H9 (cell line): ENCODE measurements around the gene TAF4B. TPM values are rescaled to one million over a fixed set of nuclear protein-coding genes. Genes with fewer than 3 reads are reported as not detected.
"Not testable (repeated sequence)": the region's sequence is repeated elsewhere in the genome, so short reads cannot be mapped to it uniquely, and the experiment has no call there.

Source experiments
- DNase-seq: peaks from one replicate; pipeline ENCODE4 v3.0.0-alpha.2; 2017
- H2AFZ ChIP-seq: one replicate; pipeline ENCODE4 v1.6.1; 2013; ENCODE audit warnings: mild to moderate bottlenecking, low read length, control low read depth, moderate library complexity
- H2AK5ac ChIP-seq: 2 replicates; pipeline ENCODE4 v1.6.1; 2013; ENCODE audit warnings: low read length, control low read depth, mixed read lengths; ENCODE audit not compliant: insufficient read length
- H2BK120ac ChIP-seq: one replicate; pipeline ENCODE4 v1.6.1; 2013; ENCODE audit warnings: low read depth, mild to moderate bottlenecking, low read length, control low read depth, inconsistent platforms; ENCODE audit not compliant: poor library complexity, severe bottlenecking
- H2BK12ac ChIP-seq: 2 replicates; pipeline ENCODE4 v1.6.1; 2013; ENCODE audit warnings: low read length, control low read depth, mixed read lengths, low read depth; ENCODE audit not compliant: insufficient read length
- H2BK15ac ChIP-seq: 2 replicates; pipeline ENCODE4 v1.6.1; 2013; ENCODE audit warnings: low read depth, low read length, control low read depth
- H2BK20ac ChIP-seq: one replicate; pipeline ENCODE4 v1.6.1; 2013; ENCODE audit warnings: low read depth, mild to moderate bottlenecking, low read length, control low read depth, inconsistent platforms; ENCODE audit not compliant: poor library complexity, severe bottlenecking
- H2BK5ac ChIP-seq: 2 replicates; pipeline ENCODE4 v1.6.1; 2013; ENCODE audit warnings: low read length, control low read depth, mixed read lengths; ENCODE audit not compliant: insufficient read length
- H3K14ac ChIP-seq: 2 replicates; pipeline ENCODE4 v1.6.1; 2013; ENCODE audit warnings: low read length, control low read depth; ENCODE audit not compliant: insufficient read depth
- H3K18ac ChIP-seq: 2 replicates; pipeline ENCODE4 v1.6.1; 2013; ENCODE audit warnings: low read depth, mild to moderate bottlenecking, mixed read lengths, low read length, control low read depth; ENCODE audit not compliant: insufficient read length
- H3K23ac ChIP-seq: 2 replicates; pipeline ENCODE4 v1.6.1; 2013; ENCODE audit warnings: low read length, control low read depth, mixed read lengths, low read depth; ENCODE audit not compliant: insufficient read length
- H3K23me2 ChIP-seq: 2 replicates; pipeline ENCODE4 v1.6.1; 2013; ENCODE audit warnings: low read depth, mild to moderate bottlenecking, mixed read lengths, low read length, control low read depth; ENCODE audit not compliant: insufficient read length, poor library complexity, severe bottlenecking
- H3K27ac ChIP-seq: 2 replicates; pipeline ENCODE4 v1.5.1; 2013; ENCODE audit warnings: low read length, control low read depth, mixed read lengths, low read depth; ENCODE audit not compliant: insufficient read length
- H3K27me3 ChIP-seq: 2 replicates; pipeline ENCODE4 v1.6.1; 2013; ENCODE audit warnings: low read length, control low read depth, inconsistent platforms; ENCODE audit not compliant: insufficient read depth
- H3K4ac ChIP-seq: 2 replicates; pipeline ENCODE4 v1.6.1; 2013; ENCODE audit warnings: low read depth, mild to moderate bottlenecking, control low read depth, inconsistent platforms, low read length, moderate library complexity
- H3K4me1 ChIP-seq: 2 replicates; pipeline ENCODE4 v1.6.1; 2013; ENCODE audit warnings: low read length, control low read depth, inconsistent platforms; ENCODE audit not compliant: insufficient read depth
- H3K4me2 ChIP-seq: 2 replicates; pipeline ENCODE4 v1.6.1; 2013; ENCODE audit warnings: low read length, control low read depth, mixed read lengths; ENCODE audit not compliant: insufficient read length, insufficient read depth
- H3K56ac ChIP-seq: 2 replicates; pipeline ENCODE4 v1.6.1; 2013; ENCODE audit warnings: low read depth, mild to moderate bottlenecking, mixed read lengths, low read length, control low read depth; ENCODE audit not compliant: insufficient read length
- H3K79me1 ChIP-seq: 2 replicates; pipeline ENCODE4 v1.6.1; 2013; ENCODE audit warnings: low read depth, mild to moderate bottlenecking, moderate library complexity, low read length, control low read depth, inconsistent platforms; ENCODE audit not compliant: insufficient read depth, poor library complexity, severe bottlenecking
- H3K79me2 ChIP-seq: 2 replicates; pipeline ENCODE4 v1.6.1; 2013; ENCODE audit warnings: low read length, control low read depth, inconsistent platforms; ENCODE audit not compliant: insufficient read depth
- H3K9ac ChIP-seq: 2 replicates; pipeline ENCODE4 v1.6.1; 2013; ENCODE audit warnings: low read length, control low read depth, mixed read lengths; ENCODE audit not compliant: insufficient read length; ENCODE audit errors: extremely low read depth
- H3K9me3 ChIP-seq: one replicate; pipeline ENCODE4 v1.6.1; 2013; ENCODE audit warnings: low read depth, low read length, inconsistent platforms; ENCODE audit not compliant: control insufficient read depth
- H3T11ph ChIP-seq: one replicate; pipeline ENCODE4 v1.6.1; 2013; ENCODE audit warnings: mild to moderate bottlenecking, low read length, control low read depth, inconsistent platforms
- H4K20me1 ChIP-seq: one replicate; pipeline ENCODE4 v1.6.1; 2013; ENCODE audit not compliant: control insufficient read depth, insufficient read length, insufficient read depth
- H4K5ac ChIP-seq: 2 replicates; pipeline ENCODE4 v1.6.1; 2013; ENCODE audit warnings: low read depth, mild to moderate bottlenecking, mixed read lengths, low read length, control low read depth; ENCODE audit not compliant: insufficient read length
- H4K8ac ChIP-seq: replicated peaks from 2 replicates; pipeline ENCODE4 v1.6.1; 2013; ENCODE audit warnings: low read length, control low read depth, mixed read lengths, low read depth; ENCODE audit not compliant: insufficient read length
- H4K91ac ChIP-seq: 2 replicates; pipeline ENCODE4 v1.6.1; 2013; ENCODE audit warnings: low read depth, mild to moderate bottlenecking, moderate library complexity, mixed read lengths, low read length, control low read depth; ENCODE audit not compliant: insufficient read length
- H3K27ac Mint-ChIP-seq, 3 experiments: 2 replicates in 2 of 3; 3 replicates in 1 of 3; pipeline ENCODE4 v1.8.0; 2020 to 2021; ENCODE audit warnings: mixed read lengths in 3 of 3, mild to moderate bottlenecking in 1 of 3, moderate library complexity in 1 of 3
- H3K27me3 Mint-ChIP-seq: 2 replicates; pipeline ENCODE4 v1.8.0; 2021; ENCODE audit warnings: low read depth, mild to moderate bottlenecking, moderate library complexity, mixed read lengths
- H3K36me3 Mint-ChIP-seq, 3 experiments: 2 replicates in 2 of 3; 3 replicates in 1 of 3; pipeline ENCODE4 v1.8.0; 2020 to 2021; ENCODE audit warnings: low read depth in 3 of 3, mixed read lengths in 3 of 3; ENCODE audit not compliant: insufficient read depth in 1 of 3
- H3K4me1 Mint-ChIP-seq, 2 experiments: 2 replicates each; pipeline ENCODE4 v1.8.0; 2020; ENCODE audit warnings: mixed read lengths in 2 of 2
- H3K4me3 Mint-ChIP-seq, 2 experiments: 2 replicates in 1 of 2; 3 replicates in 1 of 2; pipeline ENCODE4 v1.8.0; 2020 to 2021; ENCODE audit warnings: mild to moderate bottlenecking in 2 of 2, mixed read lengths in 2 of 2, moderate library complexity in 1 of 2
- H3K9me3 Mint-ChIP-seq, 2 experiments: 2 replicates in 1 of 2; 3 replicates in 1 of 2; pipeline ENCODE4 v1.8.0; 2020; ENCODE audit warnings: mild to moderate bottlenecking in 2 of 2, mixed read lengths in 2 of 2, moderate library complexity in 1 of 2
- WGBS: extraction: QIAGEN DNeasy Blood & Tissue Kit; methylation state at CpG from one replicate; pipeline ENCODE4 v1.1.7; 2013; ENCODE audit warnings: missing lambda C conversion rate, low lambda C conversion rate, mixed read lengths; ENCODE audit not compliant: insufficient read length; ENCODE audit errors: extremely low coverage; 5-methylcytosine and 5-hydroxymethylcytosine counted together
- total RNA-seq: library from RNA; stranded (reverse); gene quantifications from 2 replicates; pipeline ENCODE4 v1.2.1, GENCODE V29; 2021
- TF ChIP-seq, protein P1 (sequence below): fragments of 200-600 bp; sonication (generic); conservative IDR thresholded peaks from 3 replicates; pipeline ENCODE4 v1.8.0; 2021; ENCODE audit warnings: antibody characterized with exemption, mild to moderate bottlenecking

The TAF4B gene
- total RNA-seq, 1 experiment from 2014 or later, result 19.8 TPM

DNA sequence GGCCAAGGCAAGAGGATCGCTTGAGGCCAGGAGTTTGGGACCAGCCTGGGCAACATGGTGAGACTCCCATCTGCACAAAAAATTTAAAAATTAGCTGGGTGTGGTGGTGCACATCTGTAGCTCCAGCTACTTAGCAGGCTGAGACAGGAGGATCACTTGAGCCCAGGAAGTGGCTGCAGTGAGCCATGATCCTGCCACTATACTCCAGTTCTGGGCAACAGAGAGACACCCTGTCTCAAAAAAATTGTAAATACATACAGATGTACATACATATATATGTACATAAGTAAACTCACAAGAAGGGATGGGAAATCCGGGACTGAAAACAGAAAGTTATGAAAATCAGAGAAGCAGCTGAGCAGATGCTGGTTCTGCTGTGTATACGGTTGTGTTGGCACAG lies 29.6 kb upstream of the TAF4B start:
- H4K91ac ChIP-seq, result no peak overlapping the region
- no peak overlapping the region for H3K14ac ChIP-seq
- H2AFZ ChIP-seq, result no peak overlapping the region
- H3K27me3 ChIP-seq, result no peaks in the 10 kb centered on the region
- no peak overlapping the region for H3K4me3 Mint-ChIP-seq
- no peak overlapping the region for H2BK15ac ChIP-seq
- H3K4me2 ChIP-seq, result no peak overlapping the region
- no peak overlapping the region for H3K23ac ChIP-seq
- no peaks in the 10 kb centered on the region for H3K4me1 ChIP-seq
- H3K56ac ChIP-seq, result no peak overlapping the region
- no CpG with 5 or more reads among the region's 3 CpGs for WGBS
- H3K79me1 ChIP-seq, result no peaks in the 10 kb centered on the region
- no peak overlapping the region for H2BK5ac ChIP-seq
- peaks cover 2 to 7% of the 10 kb centered on the region in 2 experiments; a peak in 3 of 5 replicates for H3K9me3 Mint-ChIP-seq
- no peak overlapping the region for H3K27ac ChIP-seq
- no peak overlapping the region for H3K27ac Mint-ChIP-seq
- TF ChIP-seq, protein P1, sequence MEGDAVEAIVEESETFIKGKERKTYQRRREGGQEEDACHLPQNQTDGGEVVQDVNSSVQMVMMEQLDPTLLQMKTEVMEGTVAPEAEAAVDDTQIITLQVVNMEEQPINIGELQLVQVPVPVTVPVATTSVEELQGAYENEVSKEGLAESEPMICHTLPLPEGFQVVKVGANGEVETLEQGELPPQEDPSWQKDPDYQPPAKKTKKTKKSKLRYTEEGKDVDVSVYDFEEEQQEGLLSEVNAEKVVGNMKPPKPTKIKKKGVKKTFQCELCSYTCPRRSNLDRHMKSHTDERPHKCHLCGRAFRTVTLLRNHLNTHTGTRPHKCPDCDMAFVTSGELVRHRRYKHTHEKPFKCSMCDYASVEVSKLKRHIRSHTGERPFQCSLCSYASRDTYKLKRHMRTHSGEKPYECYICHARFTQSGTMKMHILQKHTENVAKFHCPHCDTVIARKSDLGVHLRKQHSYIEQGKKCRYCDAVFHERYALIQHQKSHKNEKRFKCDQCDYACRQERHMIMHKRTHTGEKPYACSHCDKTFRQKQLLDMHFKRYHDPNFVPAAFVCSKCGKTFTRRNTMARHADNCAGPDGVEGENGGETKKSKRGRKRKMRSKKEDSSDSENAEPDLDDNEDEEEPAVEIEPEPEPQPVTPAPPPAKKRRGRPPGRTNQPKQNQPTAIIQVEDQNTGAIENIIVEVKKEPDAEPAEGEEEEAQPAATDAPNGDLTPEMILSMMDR, result no peak
- no peak overlapping the region for H2BK120ac ChIP-seq
- H3K27me3 Mint-ChIP-seq, result no peaks in the 10 kb centered on the region
- H2BK12ac ChIP-seq, result no peak overlapping the region
- H2AK5ac ChIP-seq, result no peak overlapping the region
- DNase-seq, result no peak
- peaks cover 0 to 9% (median 0%) of the 10 kb centered on the region in 3 experiments; a peak in 2 of 7 replicates for H3K36me3 Mint-ChIP-seq
- H4K5ac ChIP-seq, result no peak overlapping the region
- no peak overlapping the region for H3T11ph ChIP-seq
- H3K4me1 Mint-ChIP-seq, result peaks cover 0 to 4% of the 10 kb centered on the region in 2 experiments; a peak in 1 of 4 replicates
- no peaks in the 10 kb centered on the region for H3K23me2 ChIP-seq
- H3K4ac ChIP-seq, result no peak overlapping the region
- H3K9ac ChIP-seq, result no peak overlapping the region
- no peak overlapping the region for H3K18ac ChIP-seq
- H4K20me1 ChIP-seq, result no peaks in the 10 kb centered on the region
- H3K9me3 ChIP-seq, result no peaks in the 10 kb centered on the region
- no peaks in the 10 kb centered on the region for H3K79me2 ChIP-seq
- no peak overlapping the region for H2BK20ac ChIP-seq
- H4K8ac ChIP-seq, result no peak overlapping the region

DNA sequence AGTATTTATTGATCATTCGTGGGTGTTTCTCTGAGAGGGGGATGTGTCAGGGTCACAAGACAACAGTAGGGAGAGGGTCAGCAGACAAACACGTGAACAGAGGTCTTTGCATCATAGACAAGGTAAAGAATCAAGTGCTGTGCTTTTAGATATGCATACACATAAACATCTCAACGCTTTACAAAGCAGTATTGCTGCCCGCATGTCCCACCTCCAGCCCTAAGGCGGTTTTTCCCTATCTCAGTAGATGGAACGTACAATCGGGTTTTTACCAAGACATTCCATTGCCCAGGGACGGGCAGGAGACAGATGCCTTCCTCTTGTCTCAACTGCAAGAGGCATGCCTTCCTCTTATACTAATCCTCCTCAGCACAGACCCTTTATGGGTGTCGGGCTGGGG lies 24.2 kb upstream of the TAF4B start:
- not testable (repeated sequence) for H2BK20ac ChIP-seq, H2AK5ac ChIP-seq, H3K4me3 Mint-ChIP-seq, H3K27me3 ChIP-seq, H3K9me3 ChIP-seq, H2BK15ac ChIP-seq, H3K18ac ChIP-seq, H3K4me1 ChIP-seq, H3K23ac ChIP-seq, H4K91ac ChIP-seq, H3K56ac ChIP-seq, H3K79me2 ChIP-seq, H3T11ph ChIP-seq, DNase-seq, H3K27ac Mint-ChIP-seq, H3K14ac ChIP-seq, H3K9ac ChIP-seq, H4K5ac ChIP-seq, H2AFZ ChIP-seq, H3K27me3 Mint-ChIP-seq, H3K23me2 ChIP-seq, H3K27ac ChIP-seq, H2BK5ac ChIP-seq, H3K4ac ChIP-seq, H3K4me1 Mint-ChIP-seq, H2BK120ac ChIP-seq, H3K79me1 ChIP-seq, H3K4me2 ChIP-seq, H4K20me1 ChIP-seq, H4K8ac ChIP-seq, H2BK12ac ChIP-seq
- H3K36me3 Mint-ChIP-seq, result peaks cover 0 to 11% (median 0%) of the 10 kb centered on the region in 3 experiments; a peak in 2 of 7 replicates
- peaks cover 2 to 11% of the 10 kb centered on the region in 2 experiments; a peak in 3 of 5 replicates for H3K9me3 Mint-ChIP-seq
- WGBS, result no CpG with 5 or more reads among the region's 9 CpGs
